Ishikawa (cell line): Measurements from ENCODE around the gene PNPLA2.

Source experiments
- CEBPB ChIP-seq: IDR thresholded peaks from 2 replicates; pipeline ENCODE4 v1.6.1; 2012
- CREB1 ChIP-seq: IDR thresholded peaks from 2 replicates; pipeline ENCODE4 v1.6.1; 2012; ENCODE audit warnings: low read depth
- EGR1 ChIP-seq: IDR thresholded peaks from 2 replicates; pipeline ENCODE4 v1.6.1; 2012
- EP300 ChIP-seq: IDR thresholded peaks from 2 replicates; pipeline ENCODE4 v1.6.1; 2012; ENCODE audit warnings: borderline replicate concordance
- FOXM1 ChIP-seq: IDR thresholded peaks from 2 replicates; pipeline ENCODE4 v1.6.1; 2012; ENCODE audit warnings: low read depth, borderline replicate concordance
- NFIC ChIP-seq: IDR thresholded peaks from 2 replicates; pipeline ENCODE4 v1.6.1; 2012
- RAD21 ChIP-seq: IDR thresholded peaks from 2 replicates; pipeline ENCODE4 v1.6.1; 2012; ENCODE audit warnings: low read depth
- TAF1 ChIP-seq: IDR thresholded peaks from 2 replicates; pipeline ENCODE4 v1.6.1; 2012; ENCODE audit warnings: low read depth, mild to moderate bottlenecking
- TCF12 ChIP-seq: IDR thresholded peaks from 2 replicates; pipeline ENCODE4 v1.6.1; 2012; ENCODE audit warnings: low read depth
- TEAD4 ChIP-seq: IDR thresholded peaks from 2 replicates; pipeline ENCODE4 v1.6.1; 2012
- YY1 ChIP-seq: IDR thresholded peaks from 2 replicates; pipeline ENCODE4 v1.6.1; 2012; ENCODE audit warnings: low read depth
- ZBTB7A ChIP-seq: IDR thresholded peaks from 2 replicates; pipeline ENCODE4 v1.6.1; 2012; ENCODE audit warnings: low read depth
- TF ChIP-seq, protein P1 (sequence below): IDR thresholded peaks from 2 replicates; pipeline ENCODE4 v1.6.1; 2012
- TF ChIP-seq, protein P2 (sequence below): IDR thresholded peaks from 2 replicates; pipeline ENCODE4 v1.6.1; 2012; ENCODE audit warnings: low read depth, mild to moderate bottlenecking
- TF ChIP-seq, protein P3 (sequence below): IDR thresholded peaks from 2 replicates; pipeline ENCODE4 v1.6.1; 2012

The PNPLA2 gene

DNA sequence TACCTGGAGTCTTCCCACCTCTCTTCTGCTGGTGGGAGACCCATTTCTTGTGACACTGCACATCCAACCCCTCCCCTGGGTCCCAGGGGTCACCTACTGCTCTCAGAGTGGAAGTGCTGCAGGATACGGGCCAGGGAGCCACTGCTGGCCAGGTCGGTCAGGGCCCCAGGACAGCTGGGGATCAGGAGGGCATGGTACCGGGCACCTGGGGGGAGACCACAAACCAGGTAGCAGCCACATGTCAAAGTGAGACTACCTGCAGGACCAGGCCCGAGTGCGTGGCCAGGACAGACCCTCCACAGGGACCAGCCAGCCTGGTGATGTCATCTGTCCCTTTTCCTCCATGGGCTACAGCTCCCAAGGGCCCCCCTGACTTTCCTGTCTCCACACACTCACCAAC is 45.3 kb upstream of the PNPLA2 start:
- TF ChIP-seq TEAD4 (no peak), EP300 (no peak), CREB1 (no peak), NFIC (no peak), CEBPB (no peak), TCF12 (no peak), EGR1 (no peak), FOXM1 (no peak)

DNA sequence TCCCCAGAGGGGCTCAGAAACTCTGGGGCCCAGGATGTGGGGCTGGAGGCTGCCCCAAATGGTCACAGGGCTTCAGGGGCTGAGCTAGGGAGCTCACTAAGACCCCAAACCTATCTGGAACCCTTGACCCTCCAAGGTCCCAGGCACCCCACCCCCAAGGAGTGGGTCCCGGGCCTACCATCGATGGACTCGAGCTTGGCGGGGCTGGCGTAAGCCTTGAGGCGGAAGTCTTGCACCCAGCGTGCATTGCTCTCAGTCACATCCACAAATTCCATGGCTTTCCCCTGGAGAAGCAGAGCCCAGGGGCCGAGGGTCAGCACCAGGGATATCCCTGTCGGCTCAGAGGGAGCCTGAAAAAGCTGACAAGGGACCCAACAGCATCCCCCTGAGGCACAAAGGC is 44.9 kb upstream of the PNPLA2 start:
- TF ChIP-seq FOXM1 (no peak), TCF12 (no peak), RAD21 (no peak)

DNA sequence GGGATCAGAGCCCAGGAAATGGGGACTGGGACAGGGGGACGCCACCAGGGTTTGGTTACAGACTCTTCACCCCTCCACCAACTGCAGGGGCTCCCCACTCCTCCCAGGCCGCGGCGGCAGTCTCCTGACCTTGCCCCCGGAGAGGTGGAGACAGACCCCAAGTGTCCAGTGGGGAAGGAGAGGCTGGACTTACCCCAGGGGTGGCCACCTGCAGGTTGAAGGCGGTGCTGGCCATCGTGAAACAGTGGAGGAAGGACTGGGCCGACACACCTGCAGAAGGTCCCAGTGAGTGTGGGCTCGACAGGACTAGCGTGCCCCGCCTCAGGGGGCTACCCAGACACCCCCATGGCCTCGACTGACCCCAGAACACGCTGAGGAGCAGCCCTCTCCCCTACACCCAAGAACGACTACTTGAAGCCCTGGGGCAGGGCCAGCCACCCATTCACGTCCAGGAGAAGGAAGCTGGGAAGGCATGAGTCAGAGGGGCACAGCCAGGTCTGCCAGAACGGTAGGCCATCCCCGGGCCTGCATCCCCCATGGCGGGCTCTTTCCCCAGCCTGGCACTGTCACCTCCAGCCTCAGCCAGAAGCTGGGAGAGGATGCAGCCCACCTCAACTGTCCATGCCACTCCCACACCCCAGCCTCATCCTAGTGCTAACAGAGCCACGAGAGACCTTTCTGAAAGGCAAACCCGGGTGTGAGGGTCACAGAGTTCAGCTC is 43.7 kb upstream of the PNPLA2 start:
- TF ChIP-seq, protein P1, sequence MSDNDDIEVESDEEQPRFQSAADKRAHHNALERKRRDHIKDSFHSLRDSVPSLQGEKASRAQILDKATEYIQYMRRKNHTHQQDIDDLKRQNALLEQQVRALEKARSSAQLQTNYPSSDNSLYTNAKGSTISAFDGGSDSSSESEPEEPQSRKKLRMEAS, result no peak
- TF ChIP-seq, protein P2, sequence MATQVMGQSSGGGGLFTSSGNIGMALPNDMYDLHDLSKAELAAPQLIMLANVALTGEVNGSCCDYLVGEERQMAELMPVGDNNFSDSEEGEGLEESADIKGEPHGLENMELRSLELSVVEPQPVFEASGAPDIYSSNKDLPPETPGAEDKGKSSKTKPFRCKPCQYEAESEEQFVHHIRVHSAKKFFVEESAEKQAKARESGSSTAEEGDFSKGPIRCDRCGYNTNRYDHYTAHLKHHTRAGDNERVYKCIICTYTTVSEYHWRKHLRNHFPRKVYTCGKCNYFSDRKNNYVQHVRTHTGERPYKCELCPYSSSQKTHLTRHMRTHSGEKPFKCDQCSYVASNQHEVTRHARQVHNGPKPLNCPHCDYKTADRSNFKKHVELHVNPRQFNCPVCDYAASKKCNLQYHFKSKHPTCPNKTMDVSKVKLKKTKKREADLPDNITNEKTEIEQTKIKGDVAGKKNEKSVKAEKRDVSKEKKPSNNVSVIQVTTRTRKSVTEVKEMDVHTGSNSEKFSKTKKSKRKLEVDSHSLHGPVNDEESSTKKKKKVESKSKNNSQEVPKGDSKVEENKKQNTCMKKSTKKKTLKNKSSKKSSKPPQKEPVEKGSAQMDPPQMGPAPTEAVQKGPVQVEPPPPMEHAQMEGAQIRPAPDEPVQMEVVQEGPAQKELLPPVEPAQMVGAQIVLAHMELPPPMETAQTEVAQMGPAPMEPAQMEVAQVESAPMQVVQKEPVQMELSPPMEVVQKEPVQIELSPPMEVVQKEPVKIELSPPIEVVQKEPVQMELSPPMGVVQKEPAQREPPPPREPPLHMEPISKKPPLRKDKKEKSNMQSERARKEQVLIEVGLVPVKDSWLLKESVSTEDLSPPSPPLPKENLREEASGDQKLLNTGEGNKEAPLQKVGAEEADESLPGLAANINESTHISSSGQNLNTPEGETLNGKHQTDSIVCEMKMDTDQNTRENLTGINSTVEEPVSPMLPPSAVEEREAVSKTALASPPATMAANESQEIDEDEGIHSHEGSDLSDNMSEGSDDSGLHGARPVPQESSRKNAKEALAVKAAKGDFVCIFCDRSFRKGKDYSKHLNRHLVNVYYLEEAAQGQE, result no peak
- no peak for TF ChIP-seq FOXM1
- no peak for TF ChIP-seq TCF12
- no peak for TF ChIP-seq YY1
- no peak for TF ChIP-seq RAD21
- no peak for TF ChIP-seq EGR1
- no peak for TF ChIP-seq CEBPB
- no peak for TF ChIP-seq TEAD4
- TF ChIP-seq TAF1, result no peak
- TF ChIP-seq, protein P3, sequence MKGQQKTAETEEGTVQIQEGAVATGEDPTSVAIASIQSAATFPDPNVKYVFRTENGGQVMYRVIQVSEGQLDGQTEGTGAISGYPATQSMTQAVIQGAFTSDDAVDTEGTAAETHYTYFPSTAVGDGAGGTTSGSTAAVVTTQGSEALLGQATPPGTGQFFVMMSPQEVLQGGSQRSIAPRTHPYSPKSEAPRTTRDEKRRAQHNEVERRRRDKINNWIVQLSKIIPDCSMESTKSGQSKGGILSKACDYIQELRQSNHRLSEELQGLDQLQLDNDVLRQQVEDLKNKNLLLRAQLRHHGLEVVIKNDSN, result no peak
- no peak for TF ChIP-seq EP300
- no peak for TF ChIP-seq CREB1
- no peak for TF ChIP-seq NFIC
- no peak for TF ChIP-seq ZBTB7A

DNA sequence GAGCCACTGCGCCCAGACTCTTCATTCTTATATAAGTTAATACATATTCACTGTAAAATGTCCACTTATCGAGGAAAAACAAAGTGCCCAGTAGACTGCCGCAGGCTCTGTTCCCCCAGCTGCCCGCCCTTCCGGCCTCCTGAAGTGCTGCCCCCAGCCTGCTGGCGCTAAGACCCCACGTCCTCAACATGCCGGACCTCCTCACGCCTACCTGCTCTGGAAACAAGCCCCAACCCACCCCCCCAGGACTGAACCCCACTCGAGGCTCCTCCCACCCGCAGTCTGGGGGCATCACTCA is 42.5 kb upstream of the PNPLA2 start:
- TF ChIP-seq RAD21, result no peak
- TF ChIP-seq, protein P2, result no peak
- TF ChIP-seq, protein P3, result no peak

DNA sequence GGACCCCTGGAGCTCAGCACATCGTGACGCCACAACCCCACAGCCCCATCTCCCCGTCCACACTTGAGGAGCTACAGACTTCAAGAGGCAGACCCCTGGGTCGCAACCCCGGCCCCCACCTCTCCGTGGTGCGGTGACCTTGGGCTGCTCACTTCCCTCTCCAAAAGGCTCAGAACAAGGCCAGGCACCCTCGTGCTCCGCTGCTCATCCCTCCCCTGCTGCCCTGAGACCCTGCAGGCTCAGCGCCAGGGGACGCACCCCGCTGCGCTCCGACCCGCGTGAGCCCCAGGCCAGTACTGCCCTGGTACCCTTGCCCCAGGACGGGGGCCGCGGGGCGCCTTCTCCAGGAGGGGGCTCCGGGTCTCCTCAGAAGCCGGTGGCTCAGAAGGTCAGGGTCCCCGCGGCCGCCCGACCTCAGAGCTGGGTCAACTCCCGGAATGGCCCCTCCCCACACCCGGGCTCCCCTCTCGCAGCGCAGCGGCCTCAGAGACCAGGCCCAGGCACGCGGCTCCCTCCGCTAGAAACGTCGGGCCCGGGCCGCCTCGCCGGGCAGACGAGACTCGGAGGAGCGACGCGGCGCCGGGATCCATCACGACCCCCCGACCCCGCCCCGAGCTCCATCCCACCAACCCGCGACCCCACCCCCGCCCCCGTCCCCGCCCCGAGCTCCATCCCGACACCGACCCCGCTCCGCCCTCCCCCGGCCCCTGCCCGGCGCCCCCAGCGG is 42.0 kb upstream of the PNPLA2 start:
- no peak for TF ChIP-seq YY1
- no peak for TF ChIP-seq TEAD4
- no peak for TF ChIP-seq EGR1
- TF ChIP-seq, protein P1, result peak; percentile 36
- TF ChIP-seq ZBTB7A, result peak; percentile 90; the same call in 1 of the 2 replicates
- 0 out of 2 replicates have a peak, but pooled peaks have one; percentile 17 for TF ChIP-seq TAF1
- no peak for TF ChIP-seq CEBPB
- no peak for TF ChIP-seq RAD21
- TF ChIP-seq EP300, result no peak

DNA sequence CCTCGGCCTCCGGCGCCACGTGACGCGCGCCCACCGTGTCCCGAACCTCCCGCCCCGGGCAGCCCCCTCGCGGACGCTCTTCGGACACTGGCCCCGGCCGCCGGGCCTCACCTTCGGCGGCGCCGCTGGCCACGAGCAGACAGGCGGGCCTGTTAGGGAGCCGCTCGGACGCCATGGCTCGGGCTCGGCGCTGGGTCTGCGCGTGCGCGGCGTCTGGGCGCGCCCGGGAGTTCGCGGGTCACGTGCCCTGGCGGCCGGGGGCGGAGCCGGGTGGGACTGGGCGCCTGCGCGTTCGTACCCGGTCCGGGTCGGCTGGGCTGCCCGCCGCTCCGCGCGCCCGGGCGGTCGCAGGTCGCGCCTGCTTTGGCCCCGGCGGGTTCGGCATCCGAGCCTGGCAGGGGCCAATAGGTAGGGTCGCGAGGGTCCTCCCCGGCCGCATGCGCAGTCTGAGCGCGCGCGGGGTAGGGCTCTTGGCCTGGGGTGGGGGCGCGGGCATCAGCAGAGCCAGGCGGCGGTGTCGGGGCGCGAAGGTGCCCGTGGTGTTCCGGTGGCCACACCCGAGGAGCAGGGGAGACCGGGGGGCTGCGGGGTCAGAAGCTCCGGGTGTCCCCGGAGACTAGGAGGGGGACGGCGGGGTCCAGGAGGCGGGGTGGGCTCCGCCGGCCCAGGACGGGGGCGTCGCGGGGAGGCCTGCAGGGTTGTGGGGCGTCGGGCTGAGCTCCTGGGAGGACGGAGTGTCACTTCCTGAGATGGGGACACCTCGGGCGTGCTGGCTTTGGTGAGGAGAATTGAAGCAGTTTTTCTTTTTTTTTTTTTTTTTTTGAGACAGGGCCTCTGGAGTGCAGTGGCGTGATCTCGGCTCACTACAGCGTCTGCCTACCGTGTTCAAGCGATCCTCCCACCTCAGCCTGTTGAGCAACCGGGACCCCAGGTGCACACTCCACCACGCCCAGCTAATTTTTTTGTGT is 41.1 kb upstream of the PNPLA2 start, which contains the start of gene GATD1:
Gene GATD1 (minus strand): TSS at position 200 of the 968 bp plus-strand sequence. CDS start 25 bp downstream, at position 175.
- TF ChIP-seq TAF1, result peak; percentile 39; the same call in 1 of the 2 replicates
- 0 out of 2 replicates have a peak, but pooled peaks have one; percentile 28 for TF ChIP-seq EGR1
- no peak for TF ChIP-seq CREB1
- TF ChIP-seq, protein P3, result peak; percentile 95
- no peak for TF ChIP-seq CEBPB
- TF ChIP-seq EP300, result no peak
- TF ChIP-seq, protein P2, result no peak
- TF ChIP-seq TEAD4, result no peak
- no peak for TF ChIP-seq RAD21
- TF ChIP-seq, protein P1, result peak; percentile 39
- TF ChIP-seq NFIC, result no peak
- peak; percentile 85 for TF ChIP-seq YY1
- TF ChIP-seq FOXM1, result no peak
- TF ChIP-seq ZBTB7A, result peak; percentile 24; the same call in 1 of the 2 replicates
